Measurements from ENCODE around the gene CASZ1.

CASZ1 gene

DNA sequence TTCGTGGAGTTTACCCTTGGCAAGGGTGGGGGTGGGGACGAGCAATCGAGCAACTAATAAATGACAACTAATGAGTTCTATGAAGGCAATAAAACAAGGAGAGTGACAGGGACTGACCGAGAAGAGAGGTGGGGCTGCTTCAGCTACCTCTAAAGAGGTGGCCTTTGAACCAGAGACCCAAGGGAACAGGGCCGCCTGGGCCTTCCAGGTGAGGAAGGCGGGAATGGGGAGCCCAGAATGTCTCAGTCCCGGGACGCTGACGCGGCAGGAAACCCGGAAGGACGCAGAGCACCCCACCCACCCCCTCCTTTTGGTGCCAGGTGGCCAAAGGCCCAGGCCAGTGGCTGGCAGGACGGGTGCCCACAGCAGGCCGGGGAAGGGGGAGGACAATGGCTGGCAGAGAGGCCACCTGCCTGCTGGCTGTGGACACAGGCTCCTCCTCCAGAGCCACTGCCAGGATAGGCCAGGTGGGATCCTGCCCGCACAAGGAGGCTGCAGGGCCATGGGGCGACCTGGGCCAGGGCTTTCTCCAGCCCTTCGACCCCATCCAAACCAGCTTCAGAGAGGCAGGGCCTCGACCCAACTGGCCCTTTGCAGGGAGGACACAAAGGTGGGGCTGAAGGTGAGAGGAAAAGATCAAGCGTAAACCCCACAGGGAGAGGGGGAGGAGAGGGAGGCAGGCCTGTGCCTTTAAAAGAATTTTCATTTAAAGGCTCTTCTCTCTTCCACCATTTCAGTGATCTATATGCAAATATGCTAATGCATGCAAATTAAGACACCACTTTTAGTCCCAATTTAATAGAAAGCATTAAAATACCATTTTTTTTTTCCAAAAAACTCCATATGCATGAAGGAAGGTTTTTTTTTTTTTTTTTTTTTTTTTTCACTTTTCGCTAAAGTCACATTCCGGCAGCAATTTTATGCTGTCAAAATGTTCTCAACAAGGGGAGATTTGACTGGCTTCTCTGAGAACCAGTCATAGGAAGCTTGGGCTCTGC is 58.1 kb downstream of the CASZ1 start:
- H3K4me3 ChIP-seq (replicated peaks; ENCODE audit: low read depth, low read length): no peak overlapping the region
- DNase-seq (ENCODE audit: extremely low read depth, low read depth): no peak
- TF ChIP-seq, protein P1, sequence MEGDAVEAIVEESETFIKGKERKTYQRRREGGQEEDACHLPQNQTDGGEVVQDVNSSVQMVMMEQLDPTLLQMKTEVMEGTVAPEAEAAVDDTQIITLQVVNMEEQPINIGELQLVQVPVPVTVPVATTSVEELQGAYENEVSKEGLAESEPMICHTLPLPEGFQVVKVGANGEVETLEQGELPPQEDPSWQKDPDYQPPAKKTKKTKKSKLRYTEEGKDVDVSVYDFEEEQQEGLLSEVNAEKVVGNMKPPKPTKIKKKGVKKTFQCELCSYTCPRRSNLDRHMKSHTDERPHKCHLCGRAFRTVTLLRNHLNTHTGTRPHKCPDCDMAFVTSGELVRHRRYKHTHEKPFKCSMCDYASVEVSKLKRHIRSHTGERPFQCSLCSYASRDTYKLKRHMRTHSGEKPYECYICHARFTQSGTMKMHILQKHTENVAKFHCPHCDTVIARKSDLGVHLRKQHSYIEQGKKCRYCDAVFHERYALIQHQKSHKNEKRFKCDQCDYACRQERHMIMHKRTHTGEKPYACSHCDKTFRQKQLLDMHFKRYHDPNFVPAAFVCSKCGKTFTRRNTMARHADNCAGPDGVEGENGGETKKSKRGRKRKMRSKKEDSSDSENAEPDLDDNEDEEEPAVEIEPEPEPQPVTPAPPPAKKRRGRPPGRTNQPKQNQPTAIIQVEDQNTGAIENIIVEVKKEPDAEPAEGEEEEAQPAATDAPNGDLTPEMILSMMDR (IDR thresholded peaks at IDR 0.05; ENCODE audit: low read depth, low read length, missing control alignments): no peak

DNA sequence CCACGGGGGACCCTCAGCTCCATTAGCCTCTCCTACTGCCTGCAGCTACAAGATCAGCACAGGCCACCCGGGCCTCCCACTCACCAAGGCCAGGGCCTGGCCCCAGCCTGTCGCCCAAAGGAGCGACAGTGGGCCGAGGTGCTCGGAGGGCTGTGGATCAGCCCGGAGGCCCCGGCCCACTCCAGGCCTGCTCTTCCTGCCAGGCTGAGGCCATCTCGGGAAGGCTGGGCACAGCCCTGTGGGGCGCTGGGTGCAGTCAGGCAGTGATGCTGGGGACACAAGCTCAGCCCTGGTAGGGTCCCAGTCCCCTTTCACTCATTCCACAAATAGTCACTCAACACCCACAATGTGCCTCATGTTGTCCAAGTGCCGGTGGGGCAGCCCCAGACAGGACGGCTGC is 58.8 kb downstream of the CASZ1 start:
- no peak for DNase-seq (ENCODE audit: extremely low read depth, low read depth)
- TF ChIP-seq, protein P1 (IDR thresholded peaks at IDR 0.05; ENCODE audit: low read depth, low read length, missing control alignments): no peak
- H3K4me3 ChIP-seq (replicated peaks; ENCODE audit: low read depth, low read length): no peak overlapping the region

DNA sequence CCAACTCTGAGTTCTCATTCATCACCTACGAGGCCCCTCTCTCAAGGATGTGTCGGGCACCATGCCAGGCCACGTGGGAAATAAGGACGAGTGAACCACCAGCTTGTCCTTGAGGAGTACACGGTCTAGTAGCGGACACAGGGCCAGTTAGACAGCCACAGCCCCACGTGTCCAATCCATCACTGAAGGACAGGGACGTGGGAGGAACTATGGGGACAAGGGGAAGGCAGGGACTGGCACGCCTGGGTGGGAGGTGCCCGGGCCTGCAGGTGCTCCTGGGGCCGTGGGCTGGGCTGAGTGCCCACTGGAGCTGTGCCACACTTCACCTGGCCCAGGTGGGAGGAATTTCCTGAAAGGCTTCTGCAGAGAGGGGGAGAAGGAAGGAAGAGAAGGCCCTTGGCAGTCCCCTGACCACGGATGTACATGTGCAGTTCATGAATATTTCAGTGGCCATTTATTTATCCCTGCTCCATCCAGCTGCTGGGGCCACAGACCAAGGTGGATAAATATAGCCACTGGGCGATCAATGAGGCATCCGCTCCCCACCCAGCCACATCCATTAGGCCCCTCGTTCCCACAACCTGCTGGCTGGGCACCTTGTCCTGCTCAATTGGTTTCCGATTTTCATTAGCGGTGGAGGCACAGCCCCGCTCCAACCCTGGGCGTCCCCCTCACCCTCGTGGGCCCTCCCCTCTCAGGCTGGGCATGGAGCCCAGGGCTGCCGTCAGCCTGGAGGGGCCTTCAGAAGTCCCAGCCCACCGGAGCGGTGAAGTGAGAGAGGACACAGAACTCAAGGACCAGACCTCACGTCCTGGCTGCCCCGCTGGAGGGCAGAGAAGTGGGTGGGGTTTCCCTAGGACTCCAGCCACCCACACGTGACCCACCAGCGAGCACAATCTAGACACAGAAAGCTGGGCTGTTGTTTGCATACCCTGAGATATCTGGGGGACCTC is 59.5 kb downstream of the CASZ1 start:
- DNase-seq (ENCODE audit: extremely low read depth, low read depth): no peak
- TF ChIP-seq, protein P1 (IDR thresholded peaks at IDR 0.05; ENCODE audit: low read depth, low read length, missing control alignments): no peak
- H3K4me3 ChIP-seq (replicated peaks; ENCODE audit: low read depth, low read length): no peak overlapping the region

DNA sequence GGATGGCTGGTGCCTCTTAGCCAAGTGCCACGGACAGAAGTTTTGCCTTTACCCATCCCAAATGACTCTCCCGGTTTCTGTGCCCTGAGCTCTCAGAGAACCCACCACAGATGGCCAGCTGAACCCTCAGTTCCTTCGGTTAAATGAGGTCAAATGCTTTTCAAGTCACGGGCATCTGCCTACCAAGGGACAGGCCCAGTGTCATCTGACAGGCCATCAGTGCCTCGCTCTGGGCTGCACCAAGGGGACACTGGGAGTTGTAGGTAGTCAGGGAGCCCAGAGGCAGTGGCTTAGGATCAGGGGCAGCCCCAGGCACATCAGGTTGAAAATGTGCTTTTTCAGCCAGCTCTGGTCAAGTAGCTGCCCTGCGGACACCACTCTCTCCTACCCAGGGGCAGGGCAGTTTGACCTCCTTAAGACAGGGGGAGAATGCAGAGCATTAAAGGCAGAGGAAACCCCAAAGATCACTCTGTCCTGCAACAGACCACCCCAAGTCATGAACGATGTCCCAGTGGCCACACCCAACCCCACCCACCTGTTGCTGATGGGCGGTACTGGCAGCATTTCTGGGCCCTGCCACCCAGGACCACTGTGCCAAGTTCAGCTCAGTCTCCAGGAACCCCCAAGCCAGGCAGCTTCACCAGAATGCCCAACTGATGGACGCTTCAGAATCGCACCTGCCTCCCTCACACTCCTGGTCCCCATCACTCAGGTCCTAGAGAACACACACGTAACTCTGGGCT is 60.7 kb downstream of the CASZ1 start:
- DNase-seq (ENCODE audit: extremely low read depth, low read depth): no peak
- H3K4me3 ChIP-seq (replicated peaks; ENCODE audit: low read depth, low read length): no peak overlapping the region
- TF ChIP-seq, protein P1 (IDR thresholded peaks at IDR 0.05; ENCODE audit: low read depth, low read length, missing control alignments): no peak

DNA sequence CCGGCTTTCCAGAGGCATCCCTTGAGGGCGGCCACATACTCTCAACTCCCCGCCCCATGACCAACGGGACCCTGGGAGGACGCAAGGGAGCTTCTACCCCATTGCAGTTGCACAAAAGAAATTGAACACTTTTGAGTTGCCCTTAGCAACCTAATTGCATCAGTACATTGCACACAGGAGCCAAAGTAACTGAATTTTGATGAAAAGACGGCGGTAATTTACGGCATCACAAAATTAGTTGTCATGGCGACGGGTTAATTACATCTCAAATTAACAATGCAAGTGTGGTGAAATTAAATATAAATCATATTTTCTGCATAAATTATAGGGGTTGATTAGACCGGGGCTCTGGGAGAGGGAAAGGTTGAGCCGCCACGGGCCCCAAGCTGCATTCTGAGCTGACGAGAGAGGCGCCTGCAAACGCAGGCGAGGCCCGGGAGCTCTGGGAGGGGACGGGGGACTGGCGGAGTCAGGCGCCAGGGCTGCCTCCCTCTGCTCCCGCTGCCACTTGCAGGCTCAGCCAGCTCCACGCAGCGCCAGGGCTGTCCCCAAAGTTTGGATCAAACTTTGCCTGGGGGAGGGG is 61.4 kb downstream of the CASZ1 start:
- DNase-seq (ENCODE audit: extremely low read depth, low read depth): no peak
- TF ChIP-seq, protein P1 (IDR thresholded peaks at IDR 0.05; ENCODE audit: low read depth, low read length, missing control alignments): no peak
- H3K4me3 ChIP-seq (replicated peaks; ENCODE audit: low read depth, low read length): no peak overlapping the region

DNA sequence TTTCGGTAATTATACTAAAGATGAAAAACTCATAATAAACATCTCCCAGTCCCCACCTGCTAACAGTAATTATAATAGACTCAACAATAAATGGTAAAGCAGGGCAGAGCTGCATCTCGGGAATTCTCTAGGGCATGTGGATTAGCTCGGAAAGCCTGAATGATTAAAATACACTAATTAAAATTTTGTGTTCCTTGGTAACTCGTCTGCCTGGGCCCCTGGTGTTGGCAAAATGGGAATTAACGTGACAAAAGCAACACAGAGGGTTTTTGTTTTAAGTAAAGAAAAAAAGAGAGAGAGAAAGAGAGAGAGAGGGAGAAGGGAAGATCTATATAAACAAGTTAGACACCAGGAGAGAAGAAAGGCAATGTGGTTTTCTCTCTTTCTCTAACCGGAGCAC is 62.1 kb downstream of the CASZ1 start:
- TF ChIP-seq, protein P1 (IDR thresholded peaks at IDR 0.05; ENCODE audit: low read depth, low read length, missing control alignments): no peak

More for the DNA sequence above, 62.1 kb downstream of the CASZ1 start:
- no peak for DNase-seq (ENCODE audit: extremely low read depth, low read depth)
- no peak overlapping the region for H3K4me3 ChIP-seq (replicated peaks; ENCODE audit: low read depth, low read length)

Measured in HFF-Myc (cell line).